Inferior parietal cortex (tissue), 1 donor: ENCODE data around the gene KLK14.

ENCODE experiments used
- DNase-seq: peaks from one replicate; pipeline ENCODE4 v3.0.0-alpha.2; 2016; ENCODE audit errors: extremely low spot score

KLK14 gene, protein sequence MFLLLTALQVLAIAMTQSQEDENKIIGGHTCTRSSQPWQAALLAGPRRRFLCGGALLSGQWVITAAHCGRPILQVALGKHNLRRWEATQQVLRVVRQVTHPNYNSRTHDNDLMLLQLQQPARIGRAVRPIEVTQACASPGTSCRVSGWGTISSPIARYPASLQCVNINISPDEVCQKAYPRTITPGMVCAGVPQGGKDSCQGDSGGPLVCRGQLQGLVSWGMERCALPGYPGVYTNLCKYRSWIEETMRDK

GRCh38 chr19:51082611-51083010, at the start of gene KLK14:
TSS of gene KLK14 (minus strand) at chr19:51082887. CDS start at chr19:51082614, 273 bp downstream.
- DNase-seq = no peak

DNA sequence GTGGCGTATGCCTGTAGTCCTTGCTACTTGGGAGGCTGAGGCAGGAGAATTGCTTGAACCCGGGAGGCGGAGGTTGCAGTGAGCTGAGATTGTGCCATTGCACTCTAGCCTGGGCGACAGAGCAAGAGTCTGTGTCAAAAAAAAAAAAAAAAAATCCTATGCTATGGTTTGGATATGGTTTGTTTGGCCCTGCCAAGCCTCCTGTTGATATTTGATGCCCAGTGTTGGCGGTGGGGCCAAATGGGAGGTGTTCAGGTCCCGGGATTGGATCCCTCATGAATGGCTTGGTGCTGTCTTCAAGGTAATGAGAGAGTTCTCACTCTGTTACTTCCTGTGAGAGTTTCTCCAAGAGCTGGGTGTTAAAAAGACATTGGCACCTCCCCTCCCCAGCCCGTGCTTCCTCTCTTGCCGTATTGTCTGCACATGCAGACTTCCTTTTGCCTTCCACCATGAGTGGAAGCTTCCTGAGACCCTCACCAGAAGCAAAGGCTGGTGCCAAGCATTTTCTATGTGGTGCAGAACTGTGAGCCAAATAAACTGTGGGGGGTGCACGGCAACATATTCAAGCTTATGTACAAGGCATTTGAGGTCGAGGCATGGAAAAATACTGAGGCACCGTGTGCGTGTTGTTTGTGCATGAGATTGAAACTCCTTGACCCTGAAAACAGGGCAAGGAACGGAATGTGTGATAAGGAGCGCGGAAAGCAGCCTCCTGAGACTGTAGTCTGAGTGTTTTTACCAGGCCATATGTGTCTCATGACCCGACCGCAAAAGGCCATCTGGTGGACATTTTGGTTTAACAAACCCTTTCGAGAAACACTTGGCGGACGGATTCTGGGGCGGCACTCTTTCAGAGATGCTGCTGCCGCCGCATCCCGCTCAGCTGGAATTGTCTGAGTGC, 49.3 kb upstream of the KLK14 start:
- peak; percentile 17 for DNase-seq

DNA sequence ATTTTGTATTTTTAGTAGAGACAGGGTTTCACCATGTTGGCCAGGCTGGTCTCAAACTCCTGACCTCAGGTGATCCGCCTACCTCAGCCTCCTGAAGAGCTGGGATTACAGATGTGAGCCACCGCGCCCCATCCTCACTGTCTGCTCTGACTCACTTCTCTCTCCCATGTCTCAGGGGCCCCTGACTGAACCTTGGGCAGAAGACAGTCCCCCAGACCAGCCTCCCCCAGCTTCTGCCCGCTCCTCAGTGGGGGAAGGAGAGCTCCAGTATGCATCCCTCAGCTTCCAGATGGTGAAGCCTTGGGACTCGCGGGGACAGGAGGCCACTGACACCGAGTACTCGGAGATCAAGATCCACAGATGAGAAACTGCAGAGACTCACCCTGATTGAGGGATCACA, 47.0 kb upstream of the KLK14 start:
- DNase-seq = no peak

GRCh38 chr19:51128227-51128626, 45.5 kb upstream of the KLK14 start:
- no peak for DNase-seq

DNA sequence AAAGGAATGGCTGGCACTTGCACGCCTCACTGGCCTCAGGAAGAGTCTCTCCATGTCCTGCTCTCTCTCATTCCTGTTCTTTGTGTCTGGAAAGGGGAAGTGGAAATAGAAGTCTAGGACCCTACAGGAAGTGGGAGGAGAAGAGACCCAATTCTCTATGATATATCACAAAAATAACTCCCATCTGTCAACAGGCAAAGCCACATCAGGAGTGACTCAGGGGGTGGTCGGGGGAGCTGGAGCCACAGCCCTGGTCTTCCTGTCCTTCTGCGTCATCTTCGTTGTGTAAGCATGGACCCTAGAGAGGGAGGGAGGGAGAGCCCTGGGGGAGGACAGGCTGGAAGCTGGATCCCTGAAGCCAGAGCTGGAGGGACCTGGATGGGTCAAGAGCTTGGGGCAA, 45.1 kb upstream of the KLK14 start:
- no peak for DNase-seq

DNA sequence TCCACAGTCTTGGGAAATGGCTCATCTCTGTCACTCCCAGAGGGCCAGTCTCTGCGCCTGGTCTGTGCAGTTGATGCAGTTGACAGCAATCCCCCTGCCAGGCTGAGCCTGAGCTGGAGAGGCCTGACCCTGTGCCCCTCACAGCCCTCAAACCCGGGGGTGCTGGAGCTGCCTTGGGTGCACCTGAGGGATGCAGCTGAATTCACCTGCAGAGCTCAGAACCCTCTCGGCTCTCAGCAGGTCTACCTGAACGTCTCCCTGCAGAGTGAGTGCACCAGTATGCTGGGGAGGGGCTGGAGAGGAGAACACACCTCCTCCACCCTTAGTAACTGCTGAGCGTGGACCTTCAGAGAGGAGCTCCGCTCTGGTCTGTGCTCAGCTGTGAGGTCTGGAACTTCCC, 44.3 kb upstream of the KLK14 start:
- no peak for DNase-seq

DNA sequence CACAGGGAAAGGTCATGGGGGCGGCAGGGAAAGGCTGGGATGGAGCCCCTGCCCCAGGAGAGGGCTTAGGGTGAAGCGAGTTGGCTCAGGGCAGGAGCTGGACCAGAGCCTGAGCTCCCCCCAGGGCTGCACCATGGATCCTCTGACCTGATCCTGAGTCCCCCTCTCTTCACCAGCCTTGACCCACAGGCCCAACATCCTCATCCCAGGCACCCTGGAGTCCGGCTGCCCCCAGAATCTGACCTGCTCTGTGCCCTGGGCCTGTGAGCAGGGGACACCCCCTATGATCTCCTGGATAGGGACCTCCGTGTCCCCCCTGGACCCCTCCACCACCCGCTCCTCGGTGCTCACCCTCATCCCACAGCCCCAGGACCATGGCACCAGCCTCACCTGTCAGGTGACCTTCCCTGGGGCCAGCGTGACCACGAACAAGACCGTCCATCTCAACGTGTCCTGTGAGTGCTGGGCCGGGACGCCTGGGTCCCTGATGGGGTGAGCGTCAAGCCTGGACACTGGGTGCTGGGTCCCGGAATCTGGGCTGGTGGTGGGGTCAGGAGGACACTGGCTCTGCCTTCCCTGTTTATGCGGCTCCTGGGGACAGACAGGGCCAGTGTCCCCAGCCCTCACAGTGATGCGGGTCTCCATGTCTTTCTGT, 42.9 kb upstream of the KLK14 start:
- DNase-seq = no peak

- DNase-seq = no peak
Measured at GRCh38 chr19:51124729-51125128, 42.0 kb upstream of the KLK14 start, which contains the start of gene SIGLEC9. TSS of gene SIGLEC9 (plus strand) at chr19:51124906. CDS start at chr19:51124975, 69 bp downstream.

DNA sequence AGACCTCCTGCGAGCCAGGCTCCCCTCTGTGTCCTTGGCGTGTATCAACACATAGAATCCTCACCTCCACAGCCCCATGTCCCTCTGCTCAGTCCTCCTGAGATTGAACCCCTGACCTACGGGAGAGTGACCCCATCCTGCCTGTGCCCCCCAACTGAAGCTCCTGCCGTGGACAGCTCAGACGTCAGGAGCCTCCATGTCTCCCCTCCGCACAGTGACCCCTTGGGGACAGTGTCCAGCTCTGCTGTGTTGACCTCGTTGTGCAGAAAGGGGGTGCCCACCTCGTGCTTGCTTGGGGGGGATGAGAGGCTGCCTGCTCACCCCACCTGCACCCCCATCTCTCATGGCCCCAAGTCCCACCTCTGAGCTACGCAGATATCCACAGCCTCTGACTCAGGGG, 41.5 kb upstream of the KLK14 start:
- DNase-seq = no peak

GRCh38 chr19:51123802-51124201, 41.1 kb upstream of the KLK14 start:
- no peak for DNase-seq

DNA sequence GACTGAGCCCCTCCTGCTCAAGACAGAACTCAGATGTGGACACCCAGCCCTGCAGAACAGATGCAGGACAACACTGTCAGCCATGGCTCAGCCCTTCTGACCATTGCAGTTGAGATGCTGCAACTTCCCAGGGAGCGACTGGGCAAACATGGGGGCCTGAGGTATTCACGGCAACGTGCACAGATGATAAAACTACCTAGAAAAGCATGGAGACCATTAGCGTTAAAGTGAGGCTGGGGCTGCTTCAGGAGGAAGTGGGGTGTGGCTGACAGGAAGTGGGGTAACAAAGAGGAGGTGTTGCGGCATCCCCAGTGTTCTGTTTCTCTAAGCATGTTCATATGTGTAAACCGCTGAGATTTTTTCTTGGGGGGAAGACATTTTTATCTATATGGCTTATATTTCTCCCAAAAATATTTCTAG, 40.7 kb upstream of the KLK14 start:
- DNase-seq = no peak

- DNase-seq = no peak
Measured at GRCh38 chr19:51122112-51122981, 39.7 kb upstream of the KLK14 start.

DNA sequence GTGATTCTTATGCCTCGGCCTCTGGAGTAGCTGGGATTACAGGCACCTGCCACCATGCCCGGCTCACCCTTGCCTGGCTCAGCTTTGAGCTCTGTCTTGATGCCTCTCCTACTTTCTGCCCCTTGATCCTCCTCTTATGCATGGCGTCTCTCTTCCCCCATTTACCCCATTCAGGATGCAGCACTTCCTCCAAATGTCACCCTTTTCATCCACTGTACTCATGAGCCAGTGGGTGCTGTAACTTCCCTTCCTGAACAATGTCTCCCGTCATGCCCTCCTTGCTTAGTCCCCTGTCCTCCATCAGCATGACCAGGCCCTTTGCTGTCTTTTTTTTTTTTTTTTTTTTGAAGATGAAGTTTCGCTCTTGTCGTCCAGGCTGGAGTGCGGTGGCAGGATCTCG, 38.6 kb upstream of the KLK14 start:
- no peak for DNase-seq

DNA sequence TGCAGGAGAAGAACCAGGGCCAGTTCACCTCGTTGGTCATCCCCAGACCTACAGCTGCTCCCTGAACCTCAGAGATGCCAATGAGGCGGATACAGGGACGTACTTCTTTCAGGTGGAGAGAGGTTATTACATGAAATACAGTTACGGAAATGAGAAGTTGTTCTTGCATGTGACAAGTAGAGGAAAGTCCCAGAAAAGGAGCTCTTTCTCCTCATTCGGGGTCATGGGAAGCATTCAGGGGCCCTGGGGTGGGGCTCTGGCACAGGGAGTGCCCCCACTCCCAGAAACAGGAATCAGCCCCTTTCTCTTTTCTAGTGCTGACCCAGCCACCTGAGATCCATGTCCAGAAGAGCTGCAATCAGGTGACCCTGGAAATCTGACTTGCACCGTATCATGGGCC, 37.5 kb upstream of the KLK14 start:
- DNase-seq = no peak

DNA sequence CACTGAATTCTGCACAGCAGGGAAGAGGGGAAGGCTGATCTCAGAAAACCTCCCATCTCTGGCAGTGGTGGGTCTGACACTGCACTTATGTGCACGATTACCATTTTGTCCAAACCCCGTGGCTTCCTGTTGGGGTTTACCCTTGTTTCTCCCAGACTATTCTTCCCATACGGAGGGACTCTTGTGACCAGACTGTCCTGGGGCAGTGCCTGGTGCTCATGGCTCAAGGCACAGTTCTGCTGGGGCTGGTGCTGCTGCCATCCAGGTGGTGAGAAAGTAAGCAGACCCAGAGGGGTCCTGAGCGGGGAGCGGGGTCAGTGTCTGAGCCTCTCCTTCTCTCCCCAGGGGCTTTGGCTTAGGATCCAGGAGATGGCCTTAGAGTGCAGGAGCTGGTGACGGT, 36.9 kb upstream of the KLK14 start:
- DNase-seq = no peak

DNA sequence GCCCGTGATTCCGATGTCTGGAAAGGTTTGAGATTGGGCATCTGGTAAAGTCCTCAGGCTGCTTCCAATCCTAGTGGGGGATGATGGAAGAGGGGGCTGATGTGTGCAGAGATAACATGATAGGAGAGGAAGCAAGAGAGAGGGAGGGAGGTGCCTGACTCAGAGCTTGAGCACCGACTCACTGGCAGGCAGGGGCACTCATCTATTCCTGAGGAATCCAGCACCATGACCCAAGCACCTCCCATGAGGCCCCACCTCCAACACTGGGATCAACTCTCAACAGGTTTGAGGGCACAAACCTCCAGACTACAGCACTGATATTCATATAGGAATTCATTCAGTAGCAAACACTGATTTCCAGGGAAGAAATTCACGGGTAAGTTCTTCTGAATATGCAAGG, 36.4 kb upstream of the KLK14 start:
- DNase-seq = no peak

- DNase-seq = no peak
Measured at GRCh38 chr19:51116736-51117286, 34.1 kb upstream of the KLK14 start.

DNA sequence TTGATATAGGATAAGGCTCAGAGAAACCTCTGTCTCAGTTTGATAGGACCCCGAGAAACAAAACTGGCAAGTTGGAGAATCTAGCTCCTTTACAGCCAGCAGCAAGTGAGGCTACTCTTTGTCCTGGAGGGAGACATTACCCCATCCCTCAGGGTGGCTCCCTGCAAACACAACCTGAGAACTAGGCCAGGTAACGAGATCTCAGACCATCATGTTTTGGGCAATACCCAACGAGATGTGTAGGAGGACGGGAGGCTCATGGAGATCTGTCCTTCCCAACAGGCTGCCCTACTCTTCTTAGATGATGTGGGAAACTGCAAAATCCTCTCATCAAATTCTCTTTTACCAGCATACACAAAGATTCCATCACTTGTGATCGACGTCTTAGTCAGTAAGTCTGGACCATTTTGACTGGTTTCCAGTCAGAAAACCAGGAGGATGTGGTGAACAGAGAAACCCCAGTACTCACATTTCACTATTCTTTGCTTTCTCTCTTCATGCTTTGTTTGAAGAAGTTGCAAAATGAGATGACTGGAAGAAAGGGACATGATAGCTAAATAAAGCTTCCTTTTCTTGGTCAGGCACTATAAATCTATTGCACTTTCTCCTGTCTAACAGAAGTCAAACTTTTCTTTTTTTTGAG, 31.5 kb upstream of the KLK14 start:
- no peak for DNase-seq

- no peak for DNase-seq
Measured at GRCh38 chr19:51111606-51112005, 28.9 kb upstream of the KLK14 start.

DNA sequence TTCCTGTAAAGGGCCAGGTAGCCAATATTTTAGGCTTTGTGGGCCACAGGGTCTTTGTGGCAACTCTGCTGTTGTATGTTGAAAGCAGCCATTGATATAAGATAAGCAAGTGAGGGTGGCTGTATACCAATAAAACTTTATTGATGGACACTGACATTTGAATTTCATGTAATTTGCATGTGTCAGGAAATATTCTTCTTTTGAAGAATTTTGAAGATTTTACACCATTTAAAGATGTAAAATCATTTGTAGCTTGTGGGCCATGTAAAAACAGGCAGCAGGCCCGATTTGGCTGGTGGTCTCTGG, 27.9 kb upstream of the KLK14 start:
- DNase-seq = no peak

DNA sequence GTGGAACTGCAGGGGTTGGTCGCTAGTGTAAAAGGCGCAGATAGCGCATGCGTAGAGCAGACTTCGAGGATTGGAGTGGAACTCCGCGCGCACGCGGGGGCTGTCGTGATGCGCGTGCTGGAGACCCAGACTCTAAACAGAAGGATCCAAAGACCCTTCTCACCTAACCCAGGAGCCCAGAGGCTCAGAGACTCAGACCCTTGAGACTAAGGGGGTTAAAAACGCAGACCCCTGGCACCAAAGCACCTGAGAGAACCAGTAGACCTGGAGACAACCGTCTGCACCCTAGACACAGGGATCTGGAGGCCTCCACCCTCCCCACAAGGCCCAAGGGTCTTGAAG, 26.1 kb upstream of the KLK14 start:
- no peak for DNase-seq
